ENCODE data around the gene SYMPK. TPM values are rescaled to one million over a fixed set of nuclear protein-coding genes. Genes with fewer than 3 reads are reported as not detected.

Gene SYMPK
- total and polyA plus RNA-seq, 9 donors: 24.8 to 61.9 (median 50.1) TPM

DNA sequence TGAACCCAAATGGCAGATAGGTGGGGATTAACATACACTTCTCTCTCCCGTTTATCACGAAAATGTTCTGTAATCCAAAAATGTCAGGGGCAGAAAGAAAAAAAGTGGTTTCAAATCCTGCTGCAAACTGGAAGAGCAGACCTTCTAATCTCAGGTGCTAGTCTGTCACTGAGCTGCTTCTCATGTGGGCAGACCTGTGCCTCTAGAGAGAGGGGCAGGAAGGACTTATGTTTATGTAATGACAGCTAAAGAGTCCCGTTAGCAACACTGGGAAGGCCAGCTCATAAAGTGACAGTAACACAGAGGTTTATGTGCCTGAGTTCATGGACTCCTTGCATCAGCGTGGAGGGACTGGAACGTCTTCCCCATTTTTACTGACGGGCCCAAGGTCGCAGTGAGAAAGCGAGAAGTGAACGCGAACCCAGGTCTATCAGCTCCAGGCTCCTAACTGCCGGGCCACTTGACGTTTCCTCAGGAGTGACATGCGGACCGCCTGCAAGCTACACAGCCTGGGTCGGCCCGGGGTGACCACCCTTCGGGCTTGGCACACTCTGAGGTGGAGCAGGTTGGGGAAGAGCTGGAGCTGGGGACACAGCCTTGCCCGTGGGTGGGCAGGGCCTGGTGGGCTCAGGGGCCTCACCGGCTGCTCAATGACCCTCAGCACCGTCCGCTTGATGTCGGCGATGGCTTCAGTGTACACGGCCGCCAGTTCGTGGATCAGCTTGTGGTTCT lies 38.2 kb downstream of the SYMPK start:
- Histone ChIP-seq H3K36me3 (no peaks in the 10 kb centered on the region), H3K27ac (no peak overlapping the region)

DNA sequence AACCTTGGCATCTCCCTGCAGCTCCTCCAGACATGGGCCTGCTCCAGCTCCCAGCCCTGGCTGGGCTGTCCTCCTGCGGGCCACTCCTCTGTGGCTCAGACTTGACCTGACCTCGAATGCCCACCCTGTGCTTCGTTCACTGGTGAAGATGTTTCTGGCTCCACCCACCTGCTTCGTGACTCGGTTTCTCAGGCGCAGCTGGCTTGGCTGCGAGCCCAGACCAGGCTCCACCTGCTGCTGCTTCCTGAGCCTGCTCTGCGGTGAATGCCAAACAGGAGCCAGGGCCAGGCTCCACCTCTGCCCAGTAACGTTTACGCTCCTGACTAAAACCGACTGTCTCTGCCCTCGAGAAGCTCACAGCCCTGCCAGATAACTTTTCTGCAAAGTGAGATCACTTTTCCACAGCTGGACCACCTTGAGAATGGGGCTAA lies 38.9 kb downstream of the SYMPK start:
- Histone ChIP-seq H3K36me3 (no peaks in the 10 kb centered on the region), H3K27me3 (no peaks in the 10 kb centered on the region), H3K4me3 (no peak overlapping the region), H3K4me1 (ENCODE audit: insufficient read depth) (no peaks in the 10 kb centered on the region), H3K27ac (no peak overlapping the region), H3K9me3 (no peaks in the 10 kb centered on the region)
- TF ChIP-seq POLR2A (IDR thresholded peaks at IDR 0.05) (no peak), EP300 (IDR thresholded peaks at IDR 0.05) (no peak)
- TF ChIP-seq, protein P1, sequence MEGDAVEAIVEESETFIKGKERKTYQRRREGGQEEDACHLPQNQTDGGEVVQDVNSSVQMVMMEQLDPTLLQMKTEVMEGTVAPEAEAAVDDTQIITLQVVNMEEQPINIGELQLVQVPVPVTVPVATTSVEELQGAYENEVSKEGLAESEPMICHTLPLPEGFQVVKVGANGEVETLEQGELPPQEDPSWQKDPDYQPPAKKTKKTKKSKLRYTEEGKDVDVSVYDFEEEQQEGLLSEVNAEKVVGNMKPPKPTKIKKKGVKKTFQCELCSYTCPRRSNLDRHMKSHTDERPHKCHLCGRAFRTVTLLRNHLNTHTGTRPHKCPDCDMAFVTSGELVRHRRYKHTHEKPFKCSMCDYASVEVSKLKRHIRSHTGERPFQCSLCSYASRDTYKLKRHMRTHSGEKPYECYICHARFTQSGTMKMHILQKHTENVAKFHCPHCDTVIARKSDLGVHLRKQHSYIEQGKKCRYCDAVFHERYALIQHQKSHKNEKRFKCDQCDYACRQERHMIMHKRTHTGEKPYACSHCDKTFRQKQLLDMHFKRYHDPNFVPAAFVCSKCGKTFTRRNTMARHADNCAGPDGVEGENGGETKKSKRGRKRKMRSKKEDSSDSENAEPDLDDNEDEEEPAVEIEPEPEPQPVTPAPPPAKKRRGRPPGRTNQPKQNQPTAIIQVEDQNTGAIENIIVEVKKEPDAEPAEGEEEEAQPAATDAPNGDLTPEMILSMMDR (IDR thresholded peaks at IDR 0.05): no peak
- DNase-seq: no peak
- WGBS, 3 donors: 39 to 51% (median 41%) methylated on average over 12 of the region's 12 CpGs
- intact Hi-C loops (cut with DNase I): no loop called here

More for the DNA sequence above, 38.2 kb downstream of the SYMPK start:
- WGBS, 3 donors: 81 to 83% (median 82%) methylated on average over 26 of the region's 26 CpGs
- Histone ChIP-seq H3K27me3 (no peaks in the 10 kb centered on the region), H3K9me3 (no peaks in the 10 kb centered on the region), H3K4me3 (no peak overlapping the region), H3K4me1 (ENCODE audit: insufficient read depth) (no peaks in the 10 kb centered on the region)
- no peak for TF ChIP-seq EP300 (IDR thresholded peaks at IDR 0.05)
- no peak for TF ChIP-seq POLR2A (IDR thresholded peaks at IDR 0.05)
- TF ChIP-seq, protein P1 (IDR thresholded peaks at IDR 0.05): no peak
- DNase-seq: no peak
- intact Hi-C loops (cut with DNase I): no loop called here

DNA sequence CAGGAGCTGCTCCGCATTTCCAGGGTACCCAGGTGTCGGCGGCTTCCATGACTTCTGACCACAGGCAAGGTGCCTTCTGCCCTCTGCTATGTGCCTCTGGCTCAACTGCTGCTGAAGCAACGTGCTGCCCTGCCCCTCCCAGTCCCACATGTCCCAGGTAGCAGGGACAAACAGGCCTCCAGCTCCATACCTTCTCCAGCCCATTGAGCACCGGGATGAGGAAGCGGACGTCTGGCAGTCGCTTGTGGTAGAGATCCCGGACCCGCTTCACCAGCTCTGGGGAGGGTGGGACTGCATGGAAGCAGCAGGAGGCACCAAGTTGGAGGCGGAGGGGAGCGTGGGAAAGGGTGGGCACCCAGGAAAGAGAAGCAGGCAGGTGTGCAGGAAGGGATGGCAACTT lies 39.8 kb downstream of the SYMPK start:
- DNase-seq: no peak
- Histone ChIP-seq H3K27me3 (no peaks in the 10 kb centered on the region), H3K36me3 (no peaks in the 10 kb centered on the region), H3K27ac (no peak overlapping the region), H3K4me1 (ENCODE audit: insufficient read depth) (no peaks in the 10 kb centered on the region), H3K9me3 (no peaks in the 10 kb centered on the region), H3K4me3 (no peak overlapping the region)
- TF ChIP-seq EP300 (IDR thresholded peaks at IDR 0.05) (no peak), POLR2A (IDR thresholded peaks at IDR 0.05) (no peak)
- TF ChIP-seq, protein P1 (IDR thresholded peaks at IDR 0.05): no peak
- WGBS, 3 donors: 93 to 97% (median 93%) methylated on average over 12 of the region's 12 CpGs
- intact Hi-C loops (cut with DNase I): no loop called here

DNA sequence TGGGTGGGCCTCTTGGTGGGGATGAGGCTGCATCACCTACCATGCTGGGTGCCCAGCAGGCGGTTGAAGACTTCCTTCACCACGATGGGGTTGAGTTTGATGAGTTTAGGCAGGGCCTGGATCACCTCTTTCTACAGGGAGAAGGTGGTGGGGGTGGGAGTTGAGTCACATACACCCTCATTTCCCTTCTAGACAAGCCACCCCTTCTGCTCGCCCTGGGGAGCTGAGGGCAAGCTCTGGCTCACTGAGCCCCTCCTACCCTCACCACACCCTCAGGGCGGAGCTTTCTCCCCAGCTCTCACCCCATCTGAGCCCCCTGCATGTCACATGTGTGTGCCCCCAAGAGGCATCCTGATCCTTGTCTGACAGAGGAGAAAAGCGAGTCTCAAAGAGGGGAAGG lies 40.2 kb downstream of the SYMPK start:
- H3K27me3 ChIP-seq: no peaks in the 10 kb centered on the region
- no peaks in the 10 kb centered on the region for H3K36me3 ChIP-seq
- H3K27ac ChIP-seq: no peak overlapping the region
- no peak for DNase-seq
- no peaks in the 10 kb centered on the region for H3K9me3 ChIP-seq
- no peak overlapping the region for H3K4me3 ChIP-seq
- TF ChIP-seq EP300 (IDR thresholded peaks at IDR 0.05) (no peak), POLR2A (IDR thresholded peaks at IDR 0.05) (no peak)
- TF ChIP-seq, protein P1 (IDR thresholded peaks at IDR 0.05): no peak
- intact Hi-C loops (cut with DNase I): no loop called here
- no peaks in the 10 kb centered on the region for H3K4me1 ChIP-seq (ENCODE audit: insufficient read depth)
- 94 to 98% (median 95%) methylated on average over 5 of the region's 5 CpGs for WGBS, 3 donors

Measured in ovary (tissue), 9 donors.